Spinal cord (tissue), 10 donors: ENCODE results near the gene NSMF. TPM values are rescaled to one million over a fixed set of nuclear protein-coding genes. Genes with fewer than 3 reads are reported as not detected.
A peak's percentile ranks its signal among the peaks of the same experiment; 100 is the strongest.
"Not testable (repeated sequence)": the region's sequence is repeated elsewhere in the genome, so short reads cannot be mapped to it uniquely, and the experiment has no call there.

Source experiments
- DNase-seq, 6 donors: peaks; one replicate each; pipeline versions ENCODE4 v3.0.0 to v3.0.0-alpha.2; 2013 to 2015; ENCODE audit warnings: low spot score in 6 of 6, low read depth in 4 of 6
- H3K27ac ChIP-seq: one replicate; pipeline ENCODE4 v1.5.1; 2013; ENCODE audit warnings: low read depth, low read length, control low read depth
- H3K27me3 ChIP-seq: one replicate; pipeline ENCODE4 v1.6.1; 2013; ENCODE audit warnings: low read length; ENCODE audit not compliant: control insufficient read depth, insufficient read depth
- H3K36me3 ChIP-seq: one replicate; pipeline ENCODE4 v1.6.1; 2013; ENCODE audit warnings: low read length; ENCODE audit not compliant: control insufficient read depth, insufficient read depth
- H3K4me1 ChIP-seq: one replicate; pipeline ENCODE4 v1.6.1; 2013; ENCODE audit warnings: low read length; ENCODE audit not compliant: control insufficient read depth, insufficient read depth
- H3K4me3 ChIP-seq: one replicate; pipeline ENCODE4 v1.5.1; 2013; ENCODE audit warnings: low read depth, low read length, control low read depth
- H3K9me3 ChIP-seq: one replicate; pipeline ENCODE4 v1.6.1; 2013; ENCODE audit warnings: low read length; ENCODE audit not compliant: control insufficient read depth, insufficient read depth
- WGBS: methylation state at CpG from one replicate; pipeline ENCODE4 v1.1.5; 2013; ENCODE audit warnings: missing lambda C conversion rate; ENCODE audit not compliant: insufficient coverage; 5-methylcytosine and 5-hydroxymethylcytosine counted together
- polyA plus RNA-seq, 2 donors: library from polyadenylated mRNA; unstranded; fragments of 120-200 nt; gene quantifications; one replicate each; pipeline ENCODE4 v1.2.1, GENCODE V29; 2013; ENCODE audit not compliant: insufficient read length in 2 of 2
- total RNA-seq, 2 donors: library from RNA; depleted of rRNA in 1 of 2; stranded (reverse); fragments of 120-200 nt in 1 of 2; fragments of >200 nt in 1 of 2; gene quantifications; one replicate each; pipeline versions ENCODE4 v1.2.3 to v1.2.4, GENCODE V29; 2013 to 2014
- donor health status: healthy.

Gene NSMF
- total and polyA plus RNA-seq, 4 donors: 29.7 to 369 (median 203) TPM

- Histone ChIP-seq H3K9me3 (no peaks in the 10 kb centered on the region), H3K27ac (no peak overlapping the region), H3K27me3 (no peaks in the 10 kb centered on the region), H3K4me1 (peaks cover 24% of the 10 kb centered on the region), H3K4me3 (no peak overlapping the region), H3K36me3 (peaks cover 43% of the 10 kb centered on the region)
- WGBS: 79% methylated on average over 9 of the region's 10 CpGs
- no peak for DNase-seq
Measured at GRCh38 chr9:137412431-137412830, 46.7 kb downstream of the NSMF start.

- no peak for DNase-seq
- no peak overlapping the region for H3K4me3 ChIP-seq
- no peak overlapping the region for H3K27ac ChIP-seq
- H3K9me3 ChIP-seq: no peaks in the 10 kb centered on the region
- H3K4me1 ChIP-seq: peaks cover 29% of the 10 kb centered on the region
- no peaks in the 10 kb centered on the region for H3K27me3 ChIP-seq
- WGBS: 54% methylated on average over 17 of the region's 30 CpGs
- peaks cover 37% of the 10 kb centered on the region for H3K36me3 ChIP-seq
Measured at GRCh38 chr9:137411645-137412380, 47.3 kb downstream of the NSMF start.

GRCh38 chr9:137411260-137411644, 47.9 kb downstream of the NSMF start:
- WGBS: 82% methylated on average over 13 of the region's 17 CpGs
- peaks cover 31% of the 10 kb centered on the region for H3K36me3 ChIP-seq
- no peak overlapping the region for H3K27ac ChIP-seq
- no peak for DNase-seq
- H3K27me3 ChIP-seq: no peaks in the 10 kb centered on the region
- H3K4me3 ChIP-seq: no peak overlapping the region
- no peaks in the 10 kb centered on the region for H3K9me3 ChIP-seq
- peaks cover 35% of the 10 kb centered on the region for H3K4me1 ChIP-seq

GRCh38 chr9:137410891-137411249, 48.3 kb downstream of the NSMF start:
- no peak overlapping the region for H3K4me3 ChIP-seq
- no peaks in the 10 kb centered on the region for H3K27me3 ChIP-seq
- no peak for DNase-seq
- WGBS: 86% methylated on average over 15 of the region's 15 CpGs
- no peak overlapping the region for H3K27ac ChIP-seq
- H3K4me1 ChIP-seq: peaks cover 38% of the 10 kb centered on the region
- peaks cover 27% of the 10 kb centered on the region for H3K36me3 ChIP-seq
- no peaks in the 10 kb centered on the region for H3K9me3 ChIP-seq

- DNase-seq, H3K9me3 ChIP-seq, H3K4me3 ChIP-seq, H3K27ac ChIP-seq, H3K27me3 ChIP-seq: not testable (repeated sequence)
- WGBS: 71% methylated on average over 14 of the region's 18 CpGs
- peaks cover 26% of the 10 kb centered on the region for H3K36me3 ChIP-seq
- H3K4me1 ChIP-seq: peaks cover 38% of the 10 kb centered on the region
Measured at GRCh38 chr9:137410236-137410890, 48.8 kb downstream of the NSMF start.

- Histone ChIP-seq H3K27me3 (no peaks in the 10 kb centered on the region), H3K9me3 (no peaks in the 10 kb centered on the region), H3K4me3 (no peak overlapping the region), H3K4me1 (peaks cover 38% of the 10 kb centered on the region), H3K27ac (no peak overlapping the region), H3K36me3 (peaks cover 31% of the 10 kb centered on the region)
- WGBS: 85% methylated on average over 10 of the region's 11 CpGs
- no peak for DNase-seq
Measured at GRCh38 chr9:137409515-137409914, 49.6 kb downstream of the NSMF start.

- no peak overlapping the region for H3K4me3 ChIP-seq
- no peak for DNase-seq
- no peaks in the 10 kb centered on the region for H3K27me3 ChIP-seq
- no peaks in the 10 kb centered on the region for H3K9me3 ChIP-seq
- WGBS: 90% methylated on average over 18 of the region's 24 CpGs
- peaks cover 35% of the 10 kb centered on the region for H3K36me3 ChIP-seq
- H3K4me1 ChIP-seq: peaks cover 38% of the 10 kb centered on the region
- H3K27ac ChIP-seq: no peak overlapping the region
Measured at GRCh38 chr9:137408651-137409405, 50.3 kb downstream of the NSMF start.

- Histone ChIP-seq H3K9me3 (no peaks in the 10 kb centered on the region), H3K27ac (peak overlapping the region; percentile 47), H3K4me3 (no peak overlapping the region), H3K36me3 (peaks cover 43% of the 10 kb centered on the region), H3K4me1 (peaks cover 38% of the 10 kb centered on the region), H3K27me3 (no peaks in the 10 kb centered on the region)
- 52% methylated on average over 24 of the region's 31 CpGs for WGBS
- DNase-seq: peak in 2 of 6 donors; percentile 2 to 55
Measured at GRCh38 chr9:137407590-137408300, 51.4 kb downstream of the NSMF start.

- no peaks in the 10 kb centered on the region for H3K27me3 ChIP-seq
- H3K36me3 ChIP-seq: peaks cover 43% of the 10 kb centered on the region
- H3K4me3 ChIP-seq: peak overlapping the region; percentile 27
- H3K27ac ChIP-seq: peak overlapping the region; percentile 47
- WGBS: 1% methylated on average over 63 of the region's 63 CpGs
- peak in 4 of 6 donors; percentile 35 to 87 (median 72) for DNase-seq
- H3K4me1 ChIP-seq: peaks cover 34% of the 10 kb centered on the region
- no peaks in the 10 kb centered on the region for H3K9me3 ChIP-seq
Measured at GRCh38 chr9:137406876-137407589, 52.1 kb downstream of the NSMF start.
